H1 (cell line): ENCODE results near the gene ERICH6. TPM values are rescaled to one million over a fixed set of nuclear protein-coding genes. Genes with fewer than 3 reads are reported as not detected.

ENCODE experiments used
- CTCF ChIA-PET: fragments of 300-600 bp; sonication (Branson Sonifier 250); formaldehyde crosslinking; loops from one replicate; lab custom pipeline; 2021; ENCODE audit not compliant: partially characterized antibody; lab: Charles Lee
- POLR2A ChIA-PET: fragments of 300-600 bp; sonication (Branson Sonifier 250); formaldehyde crosslinking; loops from one replicate; lab custom pipeline; 2021; ENCODE audit warnings: inconsistent platforms; ENCODE audit not compliant: partially characterized antibody; lab: Charles Lee
- DNase-seq, 2 experiments: peaks; one replicate each; pipeline versions ENCODE4 v3.0.0 to v3.0.0-alpha.2; 2010 to 2022; ENCODE audit warnings: low spot score in 2 of 2, low read depth in 1 of 2, mixed read lengths in 1 of 2
- FAIRE-seq: peaks from 2 replicates; lab custom pipeline; 2011; peaks lifted over from hg19 to GRCh38; lab: Jason Lieb, UNC
- H2AFZ ChIP-seq: 2 replicates; pipeline ENCODE4 v1.8.1; 2012; ENCODE audit warnings: low read length, inconsistent platforms
- H2AK5ac ChIP-seq: 2 replicates; pipeline ENCODE4 v1.6.1; 2013; ENCODE audit warnings: low read depth, low read length
- H2BK120ac ChIP-seq: replicated peaks from 2 replicates; pipeline ENCODE3; 2013; ENCODE audit warnings: low read depth, low read length, inconsistent platforms
- H2BK12ac ChIP-seq: 2 replicates; pipeline ENCODE4 v1.6.1; 2013; ENCODE audit warnings: low read depth, low read length
- H2BK15ac ChIP-seq: 2 replicates; pipeline ENCODE4 v1.6.1; 2013; ENCODE audit warnings: low read length
- H2BK20ac ChIP-seq: 2 replicates; pipeline ENCODE4 v1.6.1; 2013; ENCODE audit warnings: low read length
- H2BK5ac ChIP-seq: 2 replicates; pipeline ENCODE4 v1.6.1; 2013; ENCODE audit warnings: low read depth, low read length
- H3K14ac ChIP-seq: 2 replicates; pipeline ENCODE4 v1.6.1; 2013; ENCODE audit warnings: inconsistent platforms; ENCODE audit not compliant: insufficient read length
- H3K18ac ChIP-seq: 2 replicates; pipeline ENCODE4 v1.6.1; 2013; ENCODE audit warnings: low read length; ENCODE audit errors: extremely low read depth
- H3K23ac ChIP-seq: 2 replicates; pipeline ENCODE4 v1.6.1; 2013; ENCODE audit warnings: inconsistent platforms; ENCODE audit not compliant: insufficient read length
- H3K23me2 ChIP-seq: 2 replicates; pipeline ENCODE4 v1.6.1; 2013; ENCODE audit warnings: low read depth, low read length
- H3K27ac ChIP-seq: 2 replicates; pipeline ENCODE4 v1.6.1; 2011; ENCODE audit warnings: low read depth, low read length, inconsistent platforms
- H3K27me3 ChIP-seq, 4 experiments: replicated peaks in 1 of 4; 1 replicate in 1 of 4; 2 replicates in 3 of 4; pipeline versions ENCODE4 v1.6.1 to v1.8.1; 2011 to 2013; ENCODE audit warnings: low read length in 3 of 4, mild to moderate bottlenecking in 3 of 4, inconsistent platforms in 2 of 4, mixed read lengths in 2 of 4, moderate library complexity in 1 of 4; ENCODE audit not compliant: control insufficient read depth in 3 of 4, insufficient read depth in 3 of 4; ENCODE audit errors: extremely low read depth in 1 of 4
- H3K36me3 ChIP-seq, 4 experiments: 2 replicates each; pipeline versions ENCODE4 v1.6.1 to v1.8.1; 2011 to 2013; ENCODE audit warnings: mild to moderate bottlenecking in 4 of 4, low read length in 3 of 4, moderate library complexity in 2 of 4, control low read depth in 1 of 4, inconsistent platforms in 1 of 4; ENCODE audit not compliant: insufficient read depth in 4 of 4, control insufficient read depth in 2 of 4
- H3K4ac ChIP-seq: replicated peaks from 2 replicates; pipeline ENCODE3; 2013; ENCODE audit warnings: low read length, low read depth, mixed read lengths, inconsistent platforms; ENCODE audit not compliant: insufficient read length
- H3K4me1 ChIP-seq, 4 experiments: replicated peaks in 1 of 4; 1 replicate in 1 of 4; 2 replicates in 3 of 4; pipeline versions ENCODE4 v1.6.1 to v1.8.1; 2011 to 2013; ENCODE audit warnings: low read length in 3 of 4, inconsistent platforms in 2 of 4, mixed read lengths in 1 of 4; ENCODE audit not compliant: insufficient read depth in 4 of 4, control insufficient read depth in 3 of 4
- H3K4me2 ChIP-seq, 2 experiments: 2 replicates each; pipeline versions ENCODE4 v1.6.1 to v1.8.1; 2011 to 2013; ENCODE audit warnings: low read depth in 2 of 2, low read length in 2 of 2, control low read depth in 1 of 2, inconsistent platforms in 1 of 2, mild to moderate bottlenecking in 1 of 2; ENCODE audit not compliant: insufficient read depth in 1 of 2
- H3K4me3 ChIP-seq, 4 experiments: fragments of 200-600, 300-600 bp in 1 of 4; sonication (generic), shearing (Covaris generic), sonication (Bioruptor Twin) in 1 of 4; 2 replicates each; pipeline versions ENCODE4 v1.5.1 to v1.8.1; 2011 to 2016; ENCODE audit warnings: low read length in 4 of 4, low read depth in 3 of 4, control low read depth in 2 of 4, inconsistent platforms in 2 of 4, mild to moderate bottlenecking in 2 of 4, mixed read lengths in 1 of 4, moderate library complexity in 1 of 4; ENCODE audit not compliant: insufficient read depth in 2 of 4; ENCODE audit errors: extremely low read depth in 1 of 4
- H3K56ac ChIP-seq: replicated peaks from 2 replicates; pipeline ENCODE3; 2013; ENCODE audit warnings: low read depth, mild to moderate bottlenecking, mixed read lengths, low read length, inconsistent platforms; ENCODE audit not compliant: insufficient read length
- H3K79me1 ChIP-seq: 2 replicates; pipeline ENCODE4 v1.6.1; 2013; ENCODE audit warnings: low read depth, low read length, control low read depth
- H3K79me2 ChIP-seq, 2 experiments: 2 replicates each; pipeline versions ENCODE4 v1.6.1 to v1.8.1; 2012 to 2013; ENCODE audit warnings: low read length in 2 of 2, mild to moderate bottlenecking in 2 of 2, inconsistent platforms in 1 of 2; ENCODE audit not compliant: insufficient read depth in 2 of 2, control insufficient read depth in 1 of 2
- H3K9ac ChIP-seq, 4 experiments: replicated peaks in 1 of 4; 1 replicate in 1 of 4; 2 replicates in 3 of 4; pipeline versions ENCODE4 v1.6.1 to v1.8.1; 2011 to 2013; ENCODE audit warnings: low read depth in 3 of 4, low read length in 3 of 4, control low read depth in 2 of 4, mild to moderate bottlenecking in 2 of 4, moderate library complexity in 2 of 4, inconsistent platforms in 1 of 4; ENCODE audit errors: extremely low read depth in 1 of 4
- H3K9me3 ChIP-seq, 2 experiments: 2 replicates each; pipeline versions ENCODE4 v1.6.1 to v1.8.1; 2012 to 2013; ENCODE audit warnings: mild to moderate bottlenecking in 2 of 2, moderate library complexity in 2 of 2, control low read depth in 1 of 2, inconsistent platforms in 1 of 2, low read depth in 1 of 2, low read length in 1 of 2, mixed read lengths in 1 of 2; ENCODE audit not compliant: insufficient read depth in 2 of 2
- H4K20me1 ChIP-seq, 2 experiments: replicated peaks in 1 of 2; 2 replicates each; pipeline versions ENCODE3 to v1.8.1; 2011 to 2013; ENCODE audit warnings: inconsistent platforms in 2 of 2, low read length in 2 of 2, mild to moderate bottlenecking in 1 of 2; ENCODE audit not compliant: insufficient read depth in 2 of 2, control insufficient read depth in 1 of 2
- H4K5ac ChIP-seq: 2 replicates; pipeline ENCODE4 v1.6.1; 2013; ENCODE audit warnings: low read length, low read depth, mixed read lengths, inconsistent platforms; ENCODE audit not compliant: insufficient read length
- H4K8ac ChIP-seq: 2 replicates; pipeline ENCODE4 v1.8.0; 2013; ENCODE audit warnings: mild to moderate bottlenecking, moderate library complexity, low read length, inconsistent platforms; ENCODE audit not compliant: insufficient read depth; ENCODE audit errors: extremely low read depth
- H4K91ac ChIP-seq: replicated peaks from 2 replicates; pipeline ENCODE3; 2013; ENCODE audit warnings: low read length, mixed read lengths, inconsistent platforms; ENCODE audit not compliant: insufficient read length
- ATF3 ChIP-seq: IDR thresholded peaks from 2 replicates; pipeline ENCODE4 v1.6.1; 2011; ENCODE audit warnings: low read depth, mild to moderate bottlenecking, low read length; ENCODE audit not compliant: insufficient read depth
- CBX5 ChIP-seq: fragments of 300-800, 300-1000 bp; sonication (generic); IDR thresholded peaks from 2 replicates; pipeline ENCODE4 v1.7.1; 2016; ENCODE audit warnings: antibody characterized with exemption, low read length, low read depth
- EGR1 ChIP-seq: IDR thresholded peaks from 2 replicates; pipeline ENCODE4 v1.6.1; 2011; ENCODE audit warnings: low read depth, low read length, borderline replicate concordance
- EP300 ChIP-seq, 2 experiments: IDR thresholded peaks; 1 replicate in 1 of 2; 2 replicates in 1 of 2; pipeline ENCODE4 v1.6.1; 2011 to 2012; ENCODE audit warnings: low read depth in 2 of 2, low read length in 2 of 2, mild to moderate bottlenecking in 2 of 2, borderline replicate concordance in 1 of 2, inconsistent platforms in 1 of 2, moderate library complexity in 1 of 2
- MAFK ChIP-seq: IDR thresholded peaks from 2 replicates; pipeline ENCODE4 v1.6.1; 2012; ENCODE audit warnings: low read depth, mild to moderate bottlenecking, improper control_type of control experiment, low read length
- RAD21 ChIP-seq, 2 experiments: IDR thresholded peaks in 1 of 2; conservative IDR thresholded peaks in 1 of 2; 2 replicates each; pipeline ENCODE4 v1.6.1; 2011; ENCODE audit warnings: low read depth in 2 of 2, low read length in 2 of 2, improper control_type of control experiment in 1 of 2, inconsistent platforms in 1 of 2, mild to moderate bottlenecking in 1 of 2, moderate library complexity in 1 of 2
- RNF2 ChIP-seq: fragments of 200-900, 300-1000 bp; sonication (generic); IDR thresholded peaks from 2 replicates; pipeline ENCODE4 v1.7.1; 2016; ENCODE audit warnings: borderline replicate concordance, low read depth, mild to moderate bottlenecking, antibody characterized with exemption, low read length; ENCODE audit not compliant: poor library complexity, severe bottlenecking; ENCODE audit errors: missing control alignments
- RXRA ChIP-seq: IDR thresholded peaks from 2 replicates; pipeline ENCODE4 v1.6.1; 2011; ENCODE audit warnings: low read depth, mild to moderate bottlenecking, low read length, moderate library complexity; ENCODE audit not compliant: insufficient read depth
- TEAD4 ChIP-seq: IDR thresholded peaks from 2 replicates; pipeline ENCODE4 v1.6.1; 2012; ENCODE audit warnings: low read depth, low read length, inconsistent platforms, mixed read lengths
- WGBS, 2 experiments: shearing (Covaris generic) in 1 of 2; methylation state at CpG; one replicate each; pipeline versions ENCODE4 v1.1.6 to v1.1.7; 2013 to 2015; ENCODE audit warnings: low lambda C conversion rate in 2 of 2, mixed read lengths in 2 of 2, inconsistent platforms in 1 of 2, low coverage in 1 of 2, missing lambda C conversion rate in 1 of 2; ENCODE audit not compliant: insufficient replicate concordance in 2 of 2, insufficient coverage in 1 of 2, insufficient read length in 1 of 2; ENCODE audit errors: extremely low coverage in 1 of 2, missing lambda C conversion rate in 1 of 2; 5-methylcytosine and 5-hydroxymethylcytosine counted together
- polyA plus RNA-seq, 7 experiments: library from polyadenylated mRNA; depleted of rRNA in 3 of 7; stranded (reverse) in 5 of 7; unstranded in 2 of 7; fragments of >200 nt in 5 of 7; fragments of 200-250 nt in 2 of 7; gene quantifications; 1 replicate in 5 of 7; 2 replicates in 1 of 7; 4 replicates in 1 of 7; pipeline versions ENCODE4 v1.2.1 to v1.2.3, GENCODE V29; 2011 to 2013; ENCODE audit warnings: missing spikeins in 2 of 7, mixed read lengths in 2 of 7
- total RNA-seq: library from RNA; stranded (reverse); fragmentation: NEBNext Ultra II Directional; extraction: Animal tissue kit (Norgen Biotek cat#: 25700); gene quantifications from 2 replicates; pipeline ENCODE4 v1.2.1, GENCODE V29; 2021

ERICH6 gene
- total and polyA plus RNA-seq, 2 of the 8 experiments (the other 6 are each of a cell fraction or from before 2014, with no cell fraction given) = not detected

GRCh38 chr3:150611666-150612065, 92.1 kb downstream of the ERICH6 start:
- no peak for TF ChIP-seq RXRA
- no peak for TF ChIP-seq TEAD4
- TF ChIP-seq MAFK = no peak
- TF ChIP-seq EP300 (IDR thresholded peaks at IDR 0.05; ENCODE audit: borderline replicate concordance in 1 of 2, low read depth in 2 of 2, low read length in 2 of 2) = no peak
- TF ChIP-seq CBX5 = no peak
- no peak for TF ChIP-seq RAD21 (IDR thresholded peaks at IDR 0.05 in 1 of 2, conservative IDR thresholded peaks at IDR 0.05 in 1 of 2; ENCODE audit: low read depth in 2 of 2, low read length in 2 of 2)
- no peak for TF ChIP-seq EGR1
- TF ChIP-seq RNF2 = no peak
- TF ChIP-seq ATF3 = no peak
- no peak overlapping the region for H2BK5ac ChIP-seq
- H3K4ac ChIP-seq = no peak overlapping the region
- H3K9me3 ChIP-seq = no peaks in the 10 kb centered on the region
- no peaks in the 10 kb centered on the region for H3K23me2 ChIP-seq
- peaks cover 2 to 6% of the 10 kb centered on the region in 2 experiments for H4K20me1 ChIP-seq
- H4K91ac ChIP-seq = no peak overlapping the region
- H3K27me3 ChIP-seq = no peaks in the 10 kb centered on the region
- no peak overlapping the region for H3K4me3 ChIP-seq
- no peak overlapping the region for H3K4me2 ChIP-seq
- peaks cover 0 to 7% (median 2%) of the 10 kb centered on the region in 4 experiments; a peak in 4 of 7 replicates for H3K4me1 ChIP-seq
- FAIRE-seq = no peak
- no peaks in the 10 kb centered on the region; the same call in 1 of the 2 replicates for H3K79me1 ChIP-seq
- H3K79me2 ChIP-seq = peaks cover 16 to 78% of the 10 kb centered on the region in 2 experiments
- H3K36me3 ChIP-seq = peaks cover 0 to 7% (median 1%) of the 10 kb centered on the region in 4 experiments; a peak in 3 of 8 replicates
- H4K8ac ChIP-seq = no peak overlapping the region
- no peak overlapping the region for H3K18ac ChIP-seq
- no peak overlapping the region for H4K5ac ChIP-seq
- ChIA-PET POLR2A (interaction anchor here (1.0 kb wide), 1 partner anchor 9 kb away, joined by 4 read pairs; the partner anchor contains the start of gene SELENOT), CTCF (no interaction called here)
- H3K56ac ChIP-seq = no peak overlapping the region
- H2BK12ac ChIP-seq = no peak overlapping the region
- WGBS, 2 experiments = 96% methylated on average over 19 of the region's 34 CpGs; no CpG with 5 or more reads in 1 of the 2 experiments
- DNase-seq = no peak
- no peak overlapping the region for H2BK120ac ChIP-seq
- H3K23ac ChIP-seq = no peak overlapping the region
- H2AFZ ChIP-seq = no peak overlapping the region
- H2BK15ac ChIP-seq = no peak overlapping the region
- H2BK20ac ChIP-seq = no peak overlapping the region
- no peak overlapping the region for H3K9ac ChIP-seq
- H2AK5ac ChIP-seq = no peak overlapping the region
- H3K27ac ChIP-seq = no peak overlapping the region
- no peak overlapping the region for H3K14ac ChIP-seq
